Astrocyte of the hippocampus (primary cell): ENCODE results near the gene LMBR1.
"Not testable (repeated sequence)": the region's sequence is repeated elsewhere in the genome, so short reads cannot be mapped to it uniquely, and the experiment has no call there.

ENCODE experiments used
- DNase-seq: peaks from one replicate; pipeline ENCODE4 v3.0.0; 2011; ENCODE audit warnings: low read depth, low spot score

LMBR1 gene

DNA sequence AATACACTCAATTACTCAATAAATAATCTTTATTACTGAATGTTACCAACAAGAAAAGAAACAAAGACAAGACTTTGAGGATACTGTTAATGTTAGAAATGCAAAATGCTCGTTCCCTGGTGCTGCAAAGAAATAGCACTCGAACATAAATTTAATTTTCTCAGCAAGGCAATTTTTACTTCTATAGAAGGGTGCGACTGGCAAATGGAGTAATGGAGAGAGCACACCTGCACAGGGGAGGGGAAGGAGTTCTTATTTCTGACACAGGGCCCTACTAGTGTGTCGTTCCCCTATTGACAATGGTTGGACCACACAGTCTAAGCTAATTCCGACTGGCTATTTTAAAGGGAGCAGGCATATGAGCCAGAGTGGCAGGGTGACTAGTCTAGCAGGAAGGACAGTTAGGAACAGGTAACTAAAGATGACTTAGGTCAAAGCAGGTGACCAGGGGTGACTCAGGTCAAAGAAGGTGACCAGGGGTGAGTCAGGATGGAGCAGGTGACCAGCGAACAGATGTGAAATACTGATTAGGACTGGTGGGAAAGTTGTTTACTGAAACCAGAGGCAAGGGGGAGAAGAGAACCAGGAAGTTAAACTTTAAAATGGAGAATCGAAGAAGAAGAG, 133.3 kb downstream of the LMBR1 start:
- no peak for DNase-seq

GRCh38 chr7:156759143-156759542, 133.8 kb downstream of the LMBR1 start:
- DNase-seq = no peak

DNA sequence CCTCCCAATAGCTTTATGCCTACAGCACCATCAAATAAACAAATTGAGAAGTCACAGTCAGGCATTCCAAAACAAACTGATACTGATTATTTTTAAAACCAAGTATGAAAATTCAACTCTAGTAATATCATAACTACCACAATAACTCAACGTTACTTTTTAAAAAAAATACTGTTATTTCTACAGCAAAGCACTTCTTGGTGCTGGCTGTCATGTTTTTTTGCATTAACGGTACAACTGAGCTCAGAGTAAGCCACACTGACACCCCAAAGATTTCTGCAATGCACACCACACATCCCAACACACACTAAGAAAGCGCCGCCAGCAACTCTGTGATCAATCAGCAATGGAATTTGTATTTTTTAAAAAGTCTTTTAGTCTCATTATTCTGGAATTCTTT, 138.8 kb downstream of the LMBR1 start:
- DNase-seq = no peak

- no peak for DNase-seq
Observed at GRCh38 chr7:156753630-156754029, 139.4 kb downstream of the LMBR1 start.

DNA sequence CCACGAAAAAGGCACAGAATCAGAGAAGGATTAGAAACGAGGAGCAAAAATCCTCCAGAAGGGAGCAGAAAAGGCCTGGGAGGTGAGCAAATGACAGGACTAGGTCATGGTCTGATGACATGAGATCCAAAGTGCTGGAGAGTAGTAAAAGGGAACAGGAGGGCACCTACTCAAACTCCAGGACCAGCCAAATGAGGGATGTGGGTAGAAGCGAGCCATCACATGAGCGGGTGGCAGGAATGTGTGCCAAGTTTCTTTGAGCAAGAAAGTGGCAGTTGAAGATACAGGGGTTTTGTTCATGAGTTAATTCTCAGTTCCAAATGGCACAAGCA, 139.8 kb downstream of the LMBR1 start:
- DNase-seq = no peak

DNA sequence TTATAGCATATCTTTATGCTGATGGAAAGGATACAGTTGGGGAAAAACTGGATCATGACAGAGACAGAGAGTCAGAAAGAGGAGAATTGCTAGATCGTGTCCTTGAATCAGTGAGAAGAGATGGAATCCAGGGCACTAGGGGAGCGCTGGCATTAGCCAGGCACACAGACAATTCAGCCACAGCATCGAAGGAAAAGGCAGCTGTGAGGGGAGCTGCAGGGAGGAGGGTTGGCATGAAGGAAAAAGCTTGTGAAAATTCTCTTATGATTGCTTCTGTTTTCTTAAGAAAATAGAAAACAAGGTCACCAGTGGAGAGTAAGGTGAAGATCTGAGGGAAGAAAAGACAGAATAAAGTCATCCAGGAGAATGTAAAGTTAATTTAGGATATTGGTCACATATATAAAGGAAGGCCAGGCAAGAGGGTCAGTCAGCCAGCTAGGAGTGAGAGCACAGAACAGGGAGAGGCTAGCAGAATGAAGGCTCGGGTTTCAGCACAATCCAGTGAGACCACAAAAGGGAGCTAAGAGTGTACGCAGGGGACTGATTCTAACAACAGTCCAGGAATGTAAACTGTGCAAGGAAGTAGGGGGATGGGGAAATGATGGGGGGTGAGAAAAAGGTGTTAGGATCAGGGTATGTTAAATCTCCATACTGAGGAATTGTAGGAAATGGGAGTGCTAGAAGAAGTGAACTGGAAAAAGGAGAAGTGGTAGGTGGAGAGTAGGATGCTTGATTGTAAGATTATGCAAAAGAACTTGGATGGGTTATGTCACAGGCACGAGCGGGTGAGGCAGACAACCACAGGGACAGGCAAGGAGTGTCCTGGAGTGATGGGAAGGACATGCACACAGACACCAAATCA, 140.4 kb downstream of the LMBR1 start:
- DNase-seq = peak; percentile 74

DNA sequence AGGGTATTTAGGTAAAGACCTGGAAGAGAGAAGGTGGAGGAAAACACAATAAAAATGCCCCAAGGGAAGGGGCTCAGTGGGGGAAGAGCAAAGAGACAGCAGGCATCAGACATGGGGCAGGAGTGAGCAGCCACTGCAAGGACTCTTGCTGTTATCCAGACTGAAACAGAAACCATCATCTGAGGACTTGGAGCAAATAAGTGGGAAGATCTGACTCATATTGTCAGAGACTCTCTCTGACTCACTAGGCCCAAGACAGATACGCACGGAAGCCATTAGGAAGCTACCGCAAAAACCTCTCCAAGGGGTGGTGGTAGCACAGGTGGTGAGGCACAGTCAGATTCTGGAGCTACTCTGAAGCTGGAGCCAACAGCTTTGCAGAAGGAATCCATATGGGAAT, 141.7 kb downstream of the LMBR1 start:
- DNase-seq = peak; percentile 84

DNA sequence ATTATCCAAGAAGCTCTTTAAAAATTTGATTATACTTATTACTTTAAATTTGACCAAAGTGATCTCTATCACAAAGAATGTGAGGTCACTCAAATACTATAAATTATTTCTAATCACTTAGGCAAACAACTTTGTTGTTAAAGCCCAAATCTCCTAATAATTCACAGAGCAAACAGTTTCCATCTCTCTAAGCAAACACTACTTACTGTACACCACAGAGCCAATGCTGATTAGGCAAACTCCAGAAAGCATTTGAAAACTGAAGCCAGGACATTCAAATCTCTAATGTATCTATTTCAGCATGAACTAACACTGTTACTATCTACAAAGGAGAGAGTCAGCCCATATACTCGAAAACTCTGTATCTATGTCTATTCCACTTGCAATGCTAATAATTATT, 145.3 kb downstream of the LMBR1 start:
- no peak for DNase-seq

- no peak for DNase-seq
Observed at GRCh38 chr7:156746891-156747290, 146.1 kb downstream of the LMBR1 start.

DNA sequence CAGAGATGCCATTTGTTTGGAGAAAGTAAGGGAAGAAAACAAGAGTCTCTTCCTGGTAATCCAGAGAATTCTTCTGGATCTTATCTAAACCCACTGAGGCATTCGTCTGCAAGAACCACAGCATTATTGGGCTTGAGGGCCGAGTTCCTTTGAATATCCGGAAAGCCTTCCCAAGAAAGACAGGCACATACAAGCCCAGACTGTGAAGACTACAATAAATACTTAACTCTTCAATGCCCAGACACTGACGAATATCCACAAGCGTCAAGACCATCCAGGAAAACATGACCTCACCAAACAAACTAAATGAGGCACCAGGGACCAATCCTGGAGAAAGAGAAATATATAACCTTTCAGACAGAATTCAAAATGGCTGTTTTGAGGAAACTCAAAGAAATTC, 153.4 kb downstream of the LMBR1 start:
- no peak for DNase-seq

DNA sequence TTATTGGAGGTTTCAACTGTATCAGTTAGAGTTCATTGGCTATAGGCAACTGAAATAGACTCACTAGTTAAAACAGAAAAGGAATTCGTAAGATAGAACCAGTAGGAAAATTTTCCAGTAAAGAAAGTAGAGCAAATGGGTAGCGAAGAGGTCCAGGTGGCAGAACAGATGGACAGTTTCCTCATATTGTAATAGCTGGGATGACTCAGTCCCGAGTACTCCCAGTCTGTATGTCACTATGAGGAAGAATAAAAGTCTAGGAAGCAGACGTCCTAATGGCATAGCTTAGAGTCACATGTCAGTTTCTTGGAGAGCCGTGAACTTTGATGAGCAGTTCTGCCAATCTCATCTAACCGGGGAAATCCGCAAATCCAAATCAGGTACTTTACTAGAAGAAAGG, 157.1 kb downstream of the LMBR1 start:
- no peak for DNase-seq

DNA sequence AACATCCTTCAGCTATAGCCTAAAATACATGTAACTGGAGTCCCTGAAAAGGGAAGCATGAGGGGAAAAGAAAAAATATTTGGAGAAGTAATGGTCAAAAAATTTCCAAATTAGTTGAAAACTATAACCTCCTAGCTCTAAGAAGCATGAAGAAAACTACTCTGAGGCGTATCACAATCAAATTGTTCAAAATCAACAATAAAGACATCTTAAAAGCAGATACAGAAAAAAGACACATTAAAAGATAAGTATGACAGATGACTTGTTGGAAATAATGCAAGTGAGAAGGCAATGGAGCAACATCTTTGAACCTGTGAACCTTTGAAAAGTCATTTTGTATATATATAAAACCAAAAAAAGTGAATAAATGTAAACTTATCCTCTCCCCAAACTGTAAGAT, 159.3 kb downstream of the LMBR1 start:
- no peak for DNase-seq

DNA sequence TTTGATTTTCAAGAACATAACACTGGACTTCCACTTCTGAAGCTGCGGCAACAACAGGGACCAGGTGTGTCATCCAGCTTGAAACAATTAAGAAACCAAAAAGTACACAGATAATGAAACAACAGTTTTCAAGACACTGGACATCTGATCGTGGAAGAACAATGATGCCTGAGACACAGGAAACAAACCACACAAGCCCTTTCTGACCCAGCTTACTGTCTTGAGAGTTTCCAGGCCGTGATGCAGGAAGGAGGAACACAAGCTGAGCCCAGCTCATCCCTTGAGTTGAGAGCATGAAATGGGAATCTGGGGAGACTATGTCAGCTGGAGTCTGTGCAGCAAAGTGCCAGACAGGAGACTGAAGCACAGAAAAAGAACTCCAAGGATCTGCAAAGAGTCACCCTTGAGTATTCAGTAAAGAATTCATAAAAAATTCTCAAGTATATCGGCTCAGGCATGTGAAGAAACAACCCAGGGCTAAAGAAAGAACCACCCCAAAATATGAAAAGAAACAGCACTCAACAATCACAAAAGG, 160.8 kb downstream of the LMBR1 start:
- DNase-seq = no peak

DNA sequence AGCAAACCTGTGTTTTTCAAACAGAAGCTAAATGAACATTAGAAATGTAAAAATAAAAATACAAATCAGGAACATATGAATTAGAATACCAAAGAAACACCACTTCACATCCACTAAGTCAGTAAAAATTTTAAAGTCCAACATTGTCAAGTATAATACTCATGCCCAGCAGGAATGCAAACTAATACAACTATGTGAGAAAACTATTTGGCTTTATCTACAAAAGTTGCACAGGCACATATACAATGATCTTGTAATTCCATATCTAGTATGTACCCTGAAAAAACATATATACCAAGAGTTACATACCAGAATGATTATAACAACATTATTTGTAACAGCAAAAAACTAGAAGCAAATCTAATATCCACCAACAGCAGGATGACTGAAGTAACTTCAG, 161.3 kb downstream of the LMBR1 start:
- no peak for DNase-seq

DNA sequence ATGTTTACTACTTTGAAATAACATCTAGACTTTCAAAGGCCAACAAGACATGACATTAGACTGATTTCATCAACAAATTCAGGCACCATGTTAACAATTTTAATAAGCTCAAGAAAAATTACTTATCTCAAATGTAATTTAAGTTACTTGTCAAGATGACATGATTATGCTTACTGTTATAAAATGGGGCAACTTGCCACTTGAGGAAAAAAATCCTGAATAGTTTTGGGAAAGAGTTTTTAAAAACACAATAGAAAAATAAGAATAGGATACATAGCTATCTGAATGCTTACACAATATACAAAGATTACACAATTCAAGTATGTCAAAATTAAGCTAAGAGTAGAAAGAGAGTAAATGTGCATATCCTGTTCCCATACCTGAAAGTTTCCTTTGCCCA, 167.0 kb downstream of the LMBR1 start:
- no peak for DNase-seq

GRCh38 chr7:156725073-156725472, 167.9 kb downstream of the LMBR1 start:
- DNase-seq = peak; percentile 54

DNA sequence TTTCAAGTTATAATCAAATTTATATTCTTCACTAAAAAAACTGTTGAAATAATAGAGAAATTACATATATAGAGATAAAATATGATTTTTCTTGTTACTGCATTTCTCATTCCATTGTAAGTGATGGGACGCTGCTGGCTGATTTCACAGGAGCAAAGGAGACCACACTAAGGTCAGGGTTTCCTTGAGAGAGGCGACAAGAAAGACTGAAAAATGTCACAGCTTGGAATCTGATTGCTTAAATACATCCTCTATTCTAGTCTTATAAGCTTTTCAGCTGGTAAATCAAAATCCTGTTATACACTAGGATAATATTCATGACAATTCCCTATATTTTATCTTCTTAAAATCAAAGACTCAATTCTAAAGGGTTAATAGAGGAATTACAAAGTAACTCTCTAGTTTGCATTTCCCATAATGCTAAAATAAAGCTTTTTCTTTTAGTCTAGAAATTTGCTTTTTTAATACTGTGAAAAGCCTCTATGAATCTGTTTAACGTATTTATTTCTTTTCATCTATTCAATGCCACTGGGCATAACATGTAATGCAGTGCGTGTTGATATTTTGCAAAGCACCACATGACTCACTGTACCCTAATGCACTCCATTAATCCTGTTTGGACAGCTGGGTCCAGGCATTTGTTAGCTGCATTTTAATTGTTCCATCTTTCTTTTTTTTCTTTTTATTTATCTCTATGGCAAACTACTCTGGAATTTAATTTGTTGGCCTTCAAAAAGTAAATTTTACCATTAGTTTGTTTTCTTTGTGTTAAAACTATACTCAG, 170.7 kb downstream of the LMBR1 start:
- DNase-seq = peak; percentile 45

DNA sequence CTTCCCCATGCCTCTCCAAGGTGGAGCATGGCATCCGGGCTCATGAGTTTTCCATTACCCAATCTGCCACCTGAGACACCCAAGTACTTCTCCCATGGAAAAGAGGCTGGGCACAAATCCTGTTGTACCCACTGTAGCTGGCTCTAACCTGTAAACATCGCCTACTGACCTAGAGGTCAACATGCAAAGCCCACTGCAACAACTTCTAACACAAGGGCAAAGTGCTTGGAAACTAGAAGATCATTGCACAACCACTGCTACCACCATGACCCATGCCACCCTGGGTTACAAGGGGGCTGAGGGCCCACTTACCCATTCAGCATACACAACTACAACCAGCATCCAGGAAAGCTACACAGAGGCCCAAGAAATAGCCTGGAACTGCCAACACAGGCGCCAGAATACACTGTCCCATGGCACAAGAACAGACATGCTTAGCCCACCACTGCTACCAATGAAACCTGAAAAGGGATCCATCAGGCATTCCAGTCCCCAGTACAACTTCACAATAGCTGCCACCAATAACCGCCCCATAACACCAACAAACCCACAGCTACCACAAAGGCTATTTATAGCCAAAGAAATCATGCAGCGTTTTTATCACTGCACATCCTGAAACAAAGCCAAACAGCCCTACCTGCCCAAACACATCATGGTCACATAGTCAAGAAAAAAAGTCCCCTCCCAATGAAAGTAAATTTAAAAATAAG, 189.1 kb downstream of the LMBR1 start:
- DNase-seq = peak; percentile 12

GRCh38 chr7:156703209-156703608, 189.8 kb downstream of the LMBR1 start:
- DNase-seq = no peak

- no peak for DNase-seq
Observed at GRCh38 chr7:156702399-156702798, 190.6 kb downstream of the LMBR1 start.

DNA sequence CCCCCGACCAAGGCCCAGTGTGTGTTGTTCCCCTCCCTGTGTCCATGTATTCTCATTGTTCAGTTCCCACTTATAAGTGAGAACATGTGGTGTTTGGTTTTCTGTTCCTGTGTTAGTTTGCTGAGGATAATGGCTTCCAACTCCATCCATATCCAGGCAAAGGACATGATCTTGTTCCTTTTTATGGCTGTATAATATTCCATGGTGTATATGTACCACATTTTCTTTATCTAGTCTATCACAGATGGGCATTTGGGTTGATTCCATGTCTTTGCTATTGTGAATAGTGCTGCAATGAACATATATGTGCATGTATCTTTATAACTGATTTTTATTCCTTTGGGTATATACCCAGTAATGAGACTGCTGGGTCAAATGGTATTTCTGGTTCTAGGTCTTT, 191.2 kb downstream of the LMBR1 start:
- not testable (repeated sequence) for DNase-seq

DNA sequence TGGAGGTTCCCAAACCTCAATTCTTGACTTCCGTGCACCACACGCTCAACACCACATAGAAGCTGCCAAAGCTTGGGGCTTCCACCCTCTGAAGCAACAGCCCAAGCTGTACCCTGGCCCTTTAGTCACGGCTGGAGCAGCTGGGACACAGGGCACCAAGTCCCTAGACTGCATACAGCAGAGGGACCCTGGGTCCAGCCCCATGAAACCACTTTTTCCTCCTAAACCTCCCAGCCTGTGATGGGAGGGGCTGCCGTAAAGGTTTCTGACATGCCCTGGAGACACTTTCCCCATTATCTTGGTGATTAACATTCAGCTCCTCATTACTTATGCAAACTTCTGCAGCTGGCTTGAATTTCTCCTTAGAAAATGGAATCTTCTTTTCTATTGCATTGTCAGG, 194.5 kb downstream of the LMBR1 start:
- not testable (repeated sequence) for DNase-seq
